HTERT RPE-1 (cell line): ENCODE measurements around the gene OR2Y1.
"Not testable (repeated sequence)": the region's sequence is repeated elsewhere in the genome, so short reads cannot be mapped to it uniquely, and the experiment has no call there.

Source experiments
- in situ Hi-C: fragments of 300-500 bp; cut with MboI; formaldehyde crosslinking; loops from 4 replicates; pipeline ENCODE4 v1.14.3; 2020; ENCODE audit warnings: low sequenced_read_pairs

Gene OR2Y1

GRCh38 chr5:180740953-180741352 is 1.1 kb upstream of the OR2Y1 start:
- in situ Hi-C loops = not testable (repeated sequence)

- in situ Hi-C loops = no loop called here
Measured at GRCh38 chr5:180739271-180739670, 587 bp downstream of the OR2Y1 start.

DNA sequence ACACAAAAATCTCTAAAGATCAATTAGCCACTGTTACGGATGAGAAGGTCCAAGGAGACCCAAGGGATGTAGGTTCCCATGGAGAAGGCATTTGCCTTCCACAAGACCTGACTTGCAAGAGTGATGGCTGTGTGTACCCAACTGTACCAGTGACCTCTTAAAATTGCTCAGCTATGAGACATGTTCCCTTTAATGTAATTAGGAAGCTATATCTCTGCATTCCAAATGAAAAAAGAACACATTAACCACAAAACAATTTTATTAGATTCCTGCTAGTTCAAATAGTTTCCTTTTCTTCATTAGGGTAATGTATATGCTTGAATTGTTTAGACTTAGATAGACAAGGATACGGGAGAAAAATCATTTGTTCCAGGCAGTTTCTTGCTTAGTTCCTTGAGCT is 3.3 kb downstream of the OR2Y1 start:
- in situ Hi-C loops = no loop called here

GRCh38 chr5:180724944-180725343 is 14.9 kb downstream of the OR2Y1 start:
- in situ Hi-C loops = no loop called here

DNA sequence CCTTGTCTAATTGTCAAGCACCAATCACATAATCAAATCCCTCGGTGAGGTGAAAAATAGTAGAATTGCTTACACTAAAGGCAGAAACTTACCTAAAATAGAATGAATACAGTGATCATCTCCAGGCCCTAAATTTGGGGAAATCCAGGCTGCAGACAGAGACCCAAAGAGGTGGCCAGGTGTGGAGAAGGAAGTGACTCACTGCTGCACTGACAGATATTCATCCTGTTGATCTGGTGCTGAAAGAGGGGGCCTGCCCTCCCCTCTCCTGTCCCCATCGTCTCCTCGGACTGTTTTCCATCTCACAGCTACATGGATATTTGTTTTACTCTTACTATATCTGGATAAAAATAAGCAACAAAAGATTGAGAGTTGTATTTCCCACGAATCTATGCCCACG is 15.9 kb downstream of the OR2Y1 start:
- in situ Hi-C loops = no loop called here

DNA sequence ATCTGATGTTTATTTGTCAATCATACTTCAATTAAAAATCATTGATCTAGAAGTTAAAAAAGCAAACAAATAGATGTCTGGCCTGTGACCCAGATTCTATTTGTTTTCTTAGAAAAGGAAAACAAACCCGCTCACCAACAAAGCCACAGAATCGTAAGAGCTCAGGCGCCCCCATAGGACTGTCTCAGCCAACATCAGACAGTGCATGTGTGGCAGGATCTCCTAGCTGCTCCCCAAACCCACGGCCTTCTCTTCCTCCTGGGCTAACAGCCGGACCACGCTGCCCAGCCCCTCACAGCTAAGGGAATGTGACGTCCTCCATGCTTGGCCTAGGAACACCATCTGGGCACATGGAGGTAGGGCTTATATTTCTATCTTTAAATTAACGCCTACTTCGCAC is 19.4 kb downstream of the OR2Y1 start:
- in situ Hi-C loops = no loop called here

DNA sequence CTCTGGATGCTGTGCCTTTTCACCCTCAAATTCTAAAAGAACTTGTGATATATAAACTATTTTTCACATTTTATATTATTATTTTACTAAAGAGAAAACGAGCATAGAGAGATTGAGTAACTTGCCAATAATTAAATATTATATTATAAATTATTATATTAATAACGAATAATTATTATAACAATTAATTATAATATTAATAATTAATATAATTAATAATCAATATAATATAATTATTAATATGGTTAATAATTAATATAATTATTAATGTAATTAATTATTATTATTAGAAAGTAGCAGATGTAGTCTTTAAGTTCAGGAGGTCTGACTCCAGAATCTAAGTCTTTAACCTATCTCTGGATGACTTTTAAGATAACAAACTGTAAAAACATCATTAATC is 20.1 kb downstream of the OR2Y1 start:
- in situ Hi-C loops = no loop called here

DNA sequence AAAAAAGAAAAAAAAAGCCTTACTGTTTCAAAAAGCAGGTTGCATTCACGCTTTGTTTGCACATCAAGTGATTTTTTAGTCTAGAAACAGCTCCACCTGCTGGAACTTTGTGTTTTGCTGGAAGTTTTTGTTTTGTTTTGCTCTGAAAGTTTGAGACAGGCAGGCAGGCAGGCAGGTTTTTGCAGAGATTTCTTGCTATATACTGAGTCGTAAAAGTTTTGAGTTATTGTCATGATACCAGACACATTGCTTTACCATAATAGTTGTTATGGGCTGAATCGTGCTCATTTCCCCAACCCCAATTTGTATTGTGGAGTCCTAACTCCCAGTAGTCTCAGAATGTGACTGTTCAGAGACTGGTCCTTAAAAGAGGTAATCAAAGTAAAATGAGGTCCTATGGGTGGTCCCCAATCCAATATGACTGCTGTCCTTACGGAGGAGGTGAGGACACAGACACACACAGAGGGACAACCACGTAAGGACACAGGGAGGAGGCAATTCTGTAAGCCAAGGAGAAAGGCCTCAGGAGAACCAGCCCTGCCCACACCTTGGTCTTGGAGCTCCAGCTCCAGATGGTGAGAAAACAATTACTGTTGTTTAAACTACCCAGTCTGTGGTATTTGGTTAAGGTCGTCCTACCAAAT is 20.9 kb downstream of the OR2Y1 start:
- in situ Hi-C loops = no loop called here

DNA sequence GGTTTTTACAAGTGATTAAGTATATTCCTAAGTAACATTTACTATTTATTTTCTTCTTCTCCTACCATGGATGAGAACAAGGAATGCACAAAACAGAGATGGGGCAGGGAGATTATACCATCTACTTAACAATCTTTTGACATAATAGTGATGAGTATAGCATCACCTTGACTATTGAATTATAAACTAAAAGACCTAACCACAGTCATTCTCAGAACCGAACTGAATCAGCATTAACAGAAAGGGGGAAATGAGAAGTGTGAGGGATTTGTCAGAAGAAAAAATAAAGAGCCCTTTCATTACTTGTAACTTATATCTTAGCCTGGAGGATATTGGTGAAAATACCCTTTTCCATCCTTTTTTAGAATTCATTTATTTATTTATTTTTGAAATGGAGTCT is 21.9 kb downstream of the OR2Y1 start:
- in situ Hi-C loops = no loop called here

DNA sequence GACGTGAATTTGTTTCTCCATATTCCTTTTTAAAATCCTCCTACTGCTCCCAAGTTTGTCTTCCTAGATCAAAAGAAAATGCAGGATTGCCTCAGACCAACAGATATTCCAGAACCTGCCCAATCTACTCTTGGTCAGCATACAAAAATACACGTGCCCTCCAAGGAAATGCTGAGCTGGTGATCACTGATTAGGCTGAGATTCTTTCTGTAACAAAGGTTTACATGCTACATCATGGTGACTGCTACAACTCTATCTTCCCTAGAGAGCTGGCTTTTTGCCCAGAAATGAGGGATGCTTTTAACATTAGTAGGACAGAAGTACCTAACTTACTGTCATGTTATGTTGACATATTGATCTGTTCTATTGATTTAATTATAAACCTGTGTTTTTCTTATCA is 35.5 kb downstream of the OR2Y1 start:
- in situ Hi-C loops = no loop called here

GRCh38 chr5:180703912-180704311 is 35.9 kb downstream of the OR2Y1 start:
- in situ Hi-C loops = no loop called here

DNA sequence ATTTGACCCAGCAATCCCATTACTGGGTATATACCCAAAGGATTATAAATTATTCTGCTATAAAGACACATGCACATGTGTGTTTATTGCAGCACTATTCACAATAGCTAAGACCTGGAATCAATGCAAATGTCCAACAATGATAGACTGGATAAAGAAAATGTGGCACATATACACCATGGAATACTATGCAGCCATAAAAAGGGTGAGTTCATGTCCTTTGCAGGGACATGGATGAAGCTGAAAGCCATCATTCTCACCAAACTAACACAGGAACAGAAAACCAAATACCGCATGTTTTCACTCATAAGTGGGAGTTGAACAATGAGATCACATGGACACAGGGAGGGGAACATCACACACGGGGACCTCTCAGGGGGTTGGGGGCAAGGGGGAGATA is 36.5 kb downstream of the OR2Y1 start:
- in situ Hi-C loops = not testable (repeated sequence)

- in situ Hi-C loops = not testable (repeated sequence)
Measured at GRCh38 chr5:180700440-180700839, 39.4 kb downstream of the OR2Y1 start.

GRCh38 chr5:180699042-180699441 is 40.8 kb downstream of the OR2Y1 start:
- in situ Hi-C loops = no loop called here

DNA sequence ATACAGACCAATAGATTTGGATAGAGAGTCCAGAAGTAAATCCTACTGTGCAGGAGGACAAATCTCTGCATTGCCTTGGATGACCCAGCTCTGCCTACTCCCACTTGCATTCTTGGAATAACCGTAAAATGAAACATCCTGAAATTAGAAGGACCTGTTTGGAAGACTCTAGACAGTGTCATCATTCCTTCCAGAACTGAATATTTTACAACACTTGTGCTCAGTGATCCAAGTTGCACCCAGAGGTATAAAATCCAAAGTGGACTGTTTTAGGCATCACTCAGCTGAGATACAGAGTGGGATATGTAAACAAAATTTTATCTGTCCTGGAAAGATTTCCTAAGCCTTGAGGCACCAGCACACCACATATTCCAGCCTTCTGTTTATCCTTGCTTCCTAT is 43.7 kb downstream of the OR2Y1 start:
- in situ Hi-C loops = no loop called here

DNA sequence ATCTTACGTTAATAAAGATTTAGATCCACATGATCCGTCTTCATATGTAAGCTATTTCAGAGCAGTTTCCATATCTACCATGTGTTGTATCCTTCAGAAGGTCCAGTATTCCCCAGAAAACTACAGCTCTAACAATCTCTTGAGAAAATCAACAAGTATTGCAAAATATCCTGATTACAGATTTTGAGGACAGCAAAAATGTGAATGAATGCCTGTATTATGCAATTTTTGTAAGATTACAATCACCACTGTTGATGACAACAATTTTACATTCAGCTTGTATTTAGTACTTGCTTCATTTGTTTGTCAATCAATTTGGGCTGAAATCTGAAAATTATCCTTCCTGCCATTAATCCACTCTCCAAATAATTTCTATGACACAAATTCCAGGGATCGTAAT is 47.4 kb downstream of the OR2Y1 start:
- in situ Hi-C loops = no loop called here

- in situ Hi-C loops = no loop called here
Measured at GRCh38 chr5:180691046-180691445, 48.8 kb downstream of the OR2Y1 start.

GRCh38 chr5:180690562-180690961 is 49.3 kb downstream of the OR2Y1 start:
- in situ Hi-C loops = no loop called here

DNA sequence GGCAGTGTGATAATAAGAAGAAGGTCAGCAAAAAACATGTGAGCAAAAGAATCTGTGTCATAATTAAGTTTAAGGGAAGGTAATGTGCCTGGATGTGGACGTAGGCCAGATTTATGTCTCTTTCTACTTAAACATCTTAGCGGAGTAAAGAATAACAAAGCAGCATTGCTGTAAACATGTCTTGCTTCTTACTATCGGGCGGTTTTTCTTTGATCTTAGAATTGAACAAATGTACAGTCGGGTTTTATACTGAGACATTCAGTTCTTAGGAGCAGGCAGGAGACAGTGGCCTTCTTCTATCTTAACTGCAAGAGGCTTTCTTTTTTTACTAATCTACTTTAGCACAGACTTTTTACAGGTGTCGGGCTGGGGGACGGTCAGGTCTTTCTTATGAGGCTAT is 50.1 kb downstream of the OR2Y1 start:
- in situ Hi-C loops = no loop called here
